HG03196 (cell line): ENCODE results near the gene GRAP.
A peak's percentile ranks its signal among the peaks of the same experiment; 100 is the strongest.

ENCODE experiments used
- ATAC-seq: cut with Tn5 transposase; IDR thresholded peaks from one replicate; pipeline ENCODE4 v1.9.1; 2021; ENCODE audit not compliant: unreplicated experiment

The GRAP gene

GRCh38 chr17:19003543-19004420, 43.0 kb downstream of the GRAP start:
- ATAC-seq, result peak; percentile 13

- no peak for ATAC-seq
Observed at GRCh38 chr17:19002805-19003542, 43.8 kb downstream of the GRAP start.

GRCh38 chr17:19001907-19002590, 44.7 kb downstream of the GRAP start:
- no peak for ATAC-seq

- no peak for ATAC-seq
Observed at GRCh38 chr17:19000531-19001325, 46.0 kb downstream of the GRAP start.

- ATAC-seq, result no peak
Observed at GRCh38 chr17:18999911-19000310, 46.8 kb downstream of the GRAP start.

DNA sequence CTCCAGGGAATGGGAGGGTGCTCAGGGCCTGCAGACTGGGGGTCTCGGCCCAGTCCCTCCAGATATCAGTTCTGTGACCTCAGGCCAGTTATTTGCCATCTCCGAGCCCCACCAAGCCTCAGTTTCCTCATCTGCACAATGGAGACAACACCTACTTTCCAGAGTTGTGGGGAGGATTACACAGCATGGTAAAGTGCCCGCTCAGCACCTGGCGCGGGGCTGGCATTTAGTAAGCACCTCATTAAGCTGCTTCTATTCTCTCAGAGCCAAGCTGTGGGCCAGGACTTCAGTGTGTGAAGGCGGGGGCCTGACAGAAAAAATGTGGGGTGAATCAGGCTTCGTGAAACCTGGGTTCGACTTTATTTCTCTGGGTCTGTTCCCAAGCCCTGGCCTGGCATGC, 47.4 kb downstream of the GRAP start:
- ATAC-seq, result no peak

GRCh38 chr17:18997650-18998196, 49.0 kb downstream of the GRAP start:
- no peak for ATAC-seq

- no peak for ATAC-seq
Observed at GRCh38 chr17:18996458-18996857, 50.3 kb downstream of the GRAP start.

DNA sequence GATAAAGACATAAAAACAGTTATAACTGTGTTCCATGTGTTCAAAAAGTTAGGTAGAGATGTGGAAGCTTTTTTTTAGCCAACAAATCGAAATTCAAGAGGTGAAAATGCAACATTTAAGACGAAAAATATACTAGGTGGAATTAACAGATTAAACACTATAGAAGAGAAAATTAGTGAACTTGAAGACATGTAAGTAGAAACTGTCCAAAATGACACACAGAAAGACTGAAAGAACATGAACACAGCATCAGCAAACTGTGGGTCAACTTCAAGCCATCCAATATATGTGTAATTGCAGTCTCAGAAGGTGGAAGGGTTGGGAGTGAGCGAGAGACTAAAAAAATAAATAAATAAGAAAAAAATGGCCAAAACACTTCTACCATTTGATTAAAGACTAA, 51.5 kb downstream of the GRAP start:
- no peak for ATAC-seq

DNA sequence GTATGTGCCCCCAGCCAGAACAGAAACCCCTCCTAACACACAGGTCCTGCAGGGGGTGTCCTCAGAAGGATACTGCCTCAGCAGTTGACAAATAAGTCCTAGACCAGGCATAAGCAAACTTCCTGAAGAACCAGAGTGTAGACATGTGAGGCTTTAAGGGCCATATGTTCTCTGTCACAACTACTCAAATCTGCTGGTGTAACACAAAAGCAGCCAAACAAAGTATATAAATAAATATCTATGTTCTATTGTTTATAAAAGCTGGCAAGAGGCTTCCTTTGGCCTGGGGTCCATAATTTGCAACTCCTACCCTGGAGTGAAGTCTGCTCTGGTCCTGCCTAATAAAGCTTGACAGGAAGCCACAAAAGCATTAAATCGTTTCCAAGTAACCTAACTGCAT, 52.1 kb downstream of the GRAP start:
- ATAC-seq, result no peak

GRCh38 chr17:18993905-18994526, 52.7 kb downstream of the GRAP start:
- ATAC-seq, result no peak

- no peak for ATAC-seq
Observed at GRCh38 chr17:18992454-18993130, 54.2 kb downstream of the GRAP start.

- ATAC-seq, result no peak
Observed at GRCh38 chr17:18991531-18992315, 55.0 kb downstream of the GRAP start.

DNA sequence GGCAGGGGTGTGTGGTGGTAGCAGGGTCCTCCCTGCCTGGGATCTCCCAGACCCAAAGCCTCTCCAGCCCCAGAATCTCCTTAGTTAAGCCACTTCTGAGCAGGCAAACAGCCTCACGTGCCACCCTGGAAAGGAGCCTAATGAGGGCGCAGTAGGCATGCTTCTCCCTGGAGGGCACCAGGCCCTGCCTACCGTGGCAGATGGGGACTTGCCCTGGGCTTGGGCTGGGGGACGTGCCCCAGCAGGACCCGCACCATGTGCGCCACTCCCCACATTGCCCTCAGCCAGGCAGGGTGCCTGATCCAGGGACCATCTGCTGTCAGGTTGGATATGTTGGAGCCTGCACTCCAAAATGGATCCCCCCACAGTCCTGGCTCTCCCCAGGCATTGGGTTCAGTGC, 56.4 kb downstream of the GRAP start:
- no peak for ATAC-seq

DNA sequence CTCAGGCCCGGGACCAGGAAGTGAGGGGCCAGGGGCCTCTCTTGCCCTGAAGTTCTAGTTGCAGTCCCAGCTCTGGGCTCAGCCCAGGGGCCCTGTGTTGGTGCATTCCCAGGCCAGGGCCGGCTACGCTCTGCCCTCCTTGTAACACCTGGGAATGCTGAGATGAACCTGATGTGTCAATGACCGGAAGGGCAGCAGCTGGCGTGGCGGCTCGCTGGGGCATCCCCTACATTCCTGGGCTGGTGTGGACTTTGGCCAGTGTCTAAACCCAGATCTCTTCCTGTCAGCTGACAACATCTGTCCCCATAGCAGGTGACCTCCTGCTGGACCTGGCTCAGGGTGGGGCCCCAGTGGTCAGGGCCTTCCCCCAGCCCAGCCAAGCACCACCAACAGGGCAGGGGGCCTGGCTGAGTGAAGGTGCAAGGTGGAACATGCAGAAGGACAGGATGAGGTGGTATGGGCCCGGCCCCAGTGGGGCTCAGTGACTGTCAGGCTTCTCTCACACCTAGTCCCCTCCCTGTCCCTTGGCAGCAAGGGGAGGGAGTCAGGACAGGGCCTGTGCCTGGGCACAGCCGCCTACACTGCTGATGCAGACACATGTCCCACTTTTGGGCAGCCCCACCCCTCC, 58.1 kb downstream of the GRAP start:
- no peak for ATAC-seq

DNA sequence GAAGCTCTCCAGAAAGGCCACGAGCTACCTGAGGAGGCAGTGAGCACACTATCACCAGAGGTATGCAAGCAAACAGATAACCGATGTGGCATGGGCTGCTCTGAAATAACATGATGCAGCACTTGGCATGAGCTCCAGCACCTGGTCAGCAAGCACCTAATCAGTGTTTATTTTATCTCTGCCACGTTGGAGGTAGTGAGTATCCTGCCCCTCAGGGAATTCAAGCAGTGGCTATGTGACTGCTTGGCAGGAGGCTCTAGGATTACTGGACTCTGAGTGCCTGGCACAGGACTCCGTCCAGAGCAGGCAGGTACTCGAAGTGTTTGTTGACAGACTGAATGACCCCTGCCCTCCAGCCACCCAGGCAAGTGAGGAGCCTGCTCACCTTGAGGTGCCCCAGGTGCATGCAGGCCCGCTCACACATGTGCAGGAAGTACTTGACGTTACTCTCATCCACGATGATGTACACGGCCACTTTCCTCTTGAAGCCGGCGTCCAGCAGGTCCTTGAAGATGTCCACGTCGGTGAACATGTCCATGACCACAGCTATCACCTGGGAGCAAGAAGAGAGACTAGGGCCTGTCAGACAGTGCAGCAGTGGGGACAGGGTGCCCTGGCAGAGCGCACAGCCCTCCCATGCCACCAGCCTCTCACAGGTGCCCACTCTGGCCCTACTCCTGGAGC, 58.8 kb downstream of the GRAP start:
- ATAC-seq, result no peak

DNA sequence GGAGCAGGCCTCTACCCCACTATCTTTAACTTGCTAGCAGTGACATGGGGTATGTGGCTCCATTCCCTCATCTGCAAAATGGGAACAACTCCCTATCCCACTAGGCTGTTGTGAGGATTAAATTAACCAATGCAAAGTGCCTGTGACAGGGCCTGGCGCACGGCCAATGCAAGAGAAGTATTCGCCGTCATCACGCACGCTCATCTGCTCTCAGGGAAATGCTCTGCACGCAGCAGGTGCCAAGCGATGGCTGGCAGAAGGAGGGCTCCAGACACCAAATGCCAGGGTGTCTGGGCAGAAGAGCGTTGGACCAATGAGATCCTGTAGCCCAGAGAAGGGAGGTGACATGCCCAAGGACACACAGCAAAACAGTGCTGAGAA, 59.5 kb downstream of the GRAP start:
- no peak for ATAC-seq
